ENCODE data around the gene PANK2. TPM values are rescaled to one million over a fixed set of nuclear protein-coding genes. Genes with fewer than 3 reads are reported as not detected.

The PANK2 gene
- total and polyA plus RNA-seq, 2 of the 8 experiments (the other 6 are each of a cell fraction or from before 2014, with no cell fraction given), result 17.1 to 57.5 TPM

- TF ChIP-seq SIRT6 (IDR thresholded peaks at IDR 0.05; ENCODE audit: low read length) (no peak), ASH2L (IDR thresholded peaks at IDR 0.05; ENCODE audit: low read length) (peak; percentile 64), POLR2AphosphoS5 (IDR thresholded peaks at IDR 0.05; ENCODE audit: low read depth, low read length) (0 out of 2 replicates have a peak, but pooled peaks have one; percentile 36), SP2 (IDR thresholded peaks at IDR 0.05; ENCODE audit: low read length) (no peak)
Measured at GRCh38 chr20:3846740-3847428, 42.3 kb upstream of the PANK2 start, which contains the start of gene MAVS (continued).
